SU-DHL-6 (cell line): ENCODE data around the gene SLC25A29.

Source experiments
- EZH2phosphoT487 ChIP-seq: fragments of 200-600 bp; sonication (generic), shearing (Covaris generic); conservative IDR thresholded peaks from 2 replicates; pipeline ENCODE4 v1.6.1; 2018; ENCODE audit warnings: mild to moderate bottlenecking, antibody characterized with exemption, low read length, moderate library complexity, mixed read lengths
- TF ChIP-seq, protein P1 (sequence below): fragments of 200-600 bp; sonication (generic); IDR thresholded peaks from one replicate; pipeline ENCODE4 v1.5.1; 2017; ENCODE audit warnings: antibody characterized with exemption, mild to moderate bottlenecking, low read length, moderate library complexity; ENCODE audit not compliant: insufficient read depth, poor library complexity, severe bottlenecking

DNA sequence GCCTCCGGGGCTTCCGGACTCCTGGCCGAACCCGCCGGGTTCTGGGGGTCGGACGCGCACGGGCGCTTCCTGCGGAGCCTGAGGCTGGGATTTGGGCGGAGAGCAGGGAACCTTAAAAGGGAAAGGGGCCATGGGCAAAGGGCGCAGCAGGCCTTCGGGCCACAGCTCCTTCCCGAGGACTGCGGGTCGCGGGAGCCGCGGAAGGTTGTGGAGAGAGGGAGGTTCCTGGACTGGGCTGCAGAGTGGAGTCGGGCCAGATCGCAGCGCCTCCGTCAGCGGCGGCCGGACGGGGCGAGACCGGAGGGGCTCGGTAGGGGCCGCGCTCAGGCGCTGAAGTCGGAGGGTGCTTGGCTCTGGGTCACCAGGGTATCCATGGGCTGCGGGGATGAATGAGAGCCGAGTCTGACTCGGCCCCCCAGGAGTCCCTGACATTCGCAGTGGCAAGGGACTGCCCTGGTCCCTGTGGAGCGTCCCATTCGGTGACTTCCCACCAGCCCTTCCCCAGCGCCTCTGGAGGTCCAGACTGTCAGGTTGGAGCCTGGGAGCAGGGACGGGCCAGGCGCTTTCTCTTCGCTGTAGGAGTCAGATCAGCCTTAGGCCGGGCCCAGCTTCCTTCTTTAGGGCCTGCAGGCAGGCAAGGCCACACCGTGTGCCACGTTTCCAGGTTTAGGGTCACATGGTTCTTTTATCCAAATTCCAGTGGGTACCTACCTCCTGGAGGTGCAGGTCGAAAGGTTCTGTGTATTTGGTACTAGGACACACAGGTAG is 938 bp upstream of the SLC25A29 start:
- TF ChIP-seq, protein P1, sequence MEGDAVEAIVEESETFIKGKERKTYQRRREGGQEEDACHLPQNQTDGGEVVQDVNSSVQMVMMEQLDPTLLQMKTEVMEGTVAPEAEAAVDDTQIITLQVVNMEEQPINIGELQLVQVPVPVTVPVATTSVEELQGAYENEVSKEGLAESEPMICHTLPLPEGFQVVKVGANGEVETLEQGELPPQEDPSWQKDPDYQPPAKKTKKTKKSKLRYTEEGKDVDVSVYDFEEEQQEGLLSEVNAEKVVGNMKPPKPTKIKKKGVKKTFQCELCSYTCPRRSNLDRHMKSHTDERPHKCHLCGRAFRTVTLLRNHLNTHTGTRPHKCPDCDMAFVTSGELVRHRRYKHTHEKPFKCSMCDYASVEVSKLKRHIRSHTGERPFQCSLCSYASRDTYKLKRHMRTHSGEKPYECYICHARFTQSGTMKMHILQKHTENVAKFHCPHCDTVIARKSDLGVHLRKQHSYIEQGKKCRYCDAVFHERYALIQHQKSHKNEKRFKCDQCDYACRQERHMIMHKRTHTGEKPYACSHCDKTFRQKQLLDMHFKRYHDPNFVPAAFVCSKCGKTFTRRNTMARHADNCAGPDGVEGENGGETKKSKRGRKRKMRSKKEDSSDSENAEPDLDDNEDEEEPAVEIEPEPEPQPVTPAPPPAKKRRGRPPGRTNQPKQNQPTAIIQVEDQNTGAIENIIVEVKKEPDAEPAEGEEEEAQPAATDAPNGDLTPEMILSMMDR = no peak
- no peak for TF ChIP-seq EZH2phosphoT487
